Activated CD4-positive, alpha-beta memory T cell treated with anti-CD3 and anti-CD28 coated beads for 36 hours (primary cell): ENCODE results near the gene CLN6. TPM values are rescaled to one million over a fixed set of nuclear protein-coding genes. Genes with fewer than 3 reads are reported as not detected.

Experiments
- CTCF ChIA-PET: fragments of 350-600 bp; sonication (Branson Sonifier 250); formaldehyde crosslinking; loops from one replicate; lab custom pipeline; 2021; ENCODE audit warnings: antibody characterized with exemption, inconsistent platforms; lab: Charles Lee
- POLR2A ChIA-PET: fragments of 350-600 bp; sonication (Branson Sonifier 250); formaldehyde crosslinking; loops from one replicate; lab custom pipeline; 2021; ENCODE audit warnings: antibody characterized with exemption; lab: Charles Lee
- DNase-seq: peaks from one replicate; pipeline ENCODE4 v3.0.0-alpha.2; 2020
- H3K27ac Mint-ChIP-seq: one replicate; pipeline ENCODE4 v1.8.0; 2021; ENCODE audit warnings: mixed read lengths
- H3K27me3 Mint-ChIP-seq: one replicate; pipeline ENCODE4 v1.8.0; 2021; ENCODE audit warnings: mixed read lengths
- H3K36me3 Mint-ChIP-seq: one replicate; pipeline ENCODE4 v1.8.0; 2021; ENCODE audit warnings: mixed read lengths
- H3K4me1 Mint-ChIP-seq: one replicate; pipeline ENCODE4 v1.8.0; 2021; ENCODE audit warnings: low read depth, mixed read lengths
- H3K4me3 Mint-ChIP-seq: one replicate; pipeline ENCODE4 v1.8.0; 2021; ENCODE audit warnings: mild to moderate bottlenecking, mixed read lengths
- H3K9me3 Mint-ChIP-seq: one replicate; pipeline ENCODE4 v1.8.0; 2021; ENCODE audit warnings: mixed read lengths
- intact Hi-C: fragments of 100-400 bp; cut with micrococcal nuclease; formaldehyde crosslinking; loops from one replicate; pipeline ENCODE4 v1.15.1; 2023
- total RNA-seq, 2 experiments: library from RNA; stranded (reverse); gene quantifications; one replicate each; pipeline ENCODE4 v1.2.3, GENCODE V29; 2021

Gene CLN6
- total RNA-seq, 2 experiments from 2014 or later = 32.9 to 34.2 TPM

DNA sequence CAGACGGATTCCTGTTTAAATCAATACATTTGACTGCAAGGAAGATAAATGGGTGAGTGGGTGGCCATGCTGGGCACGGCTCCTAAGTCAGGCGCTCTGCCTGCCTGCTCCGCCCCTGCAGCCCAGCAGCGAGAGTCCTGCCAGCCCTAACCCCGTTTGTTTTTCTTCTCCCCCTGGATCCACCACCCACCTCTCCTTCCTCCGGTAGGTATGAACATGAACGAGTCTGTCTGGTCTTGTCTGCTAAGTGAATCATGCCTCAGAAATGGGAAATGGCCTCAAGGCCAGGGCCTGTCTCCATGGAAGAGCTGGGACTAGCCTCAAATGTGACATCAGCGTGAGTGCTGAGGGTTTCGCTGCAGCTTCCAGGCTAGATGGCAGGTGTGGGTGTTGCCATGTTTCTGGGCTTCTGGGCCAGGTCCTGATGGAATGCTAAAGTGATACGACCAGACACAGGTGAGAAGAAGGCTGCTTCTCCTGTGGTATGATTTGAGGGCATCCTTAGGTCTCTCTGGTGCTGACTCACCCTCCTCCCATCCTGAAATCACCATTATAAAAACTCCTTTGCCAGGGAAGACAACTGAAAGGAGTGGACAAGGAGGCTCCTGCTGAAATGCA, 42.4 kb upstream of the CLN6 start:
- Mint-ChIP-seq H3K4me1 (peaks cover 12% of the 10 kb centered on the region), H3K27ac (no peak overlapping the region), H3K4me3 (no peak overlapping the region), H3K36me3 (no peaks in the 10 kb centered on the region), H3K27me3 (peaks cover 1% of the 10 kb centered on the region), H3K9me3 (no peaks in the 10 kb centered on the region)
- ChIA-PET CTCF (interaction anchor here (1.4 kb wide), 1 partner anchor 35 kb away, joined by 3 read pairs; no protein-coding TSS in a partner anchor), POLR2A (no interaction called here)
- DNase-seq = no peak
- intact Hi-C loops = no loop called here

DNA sequence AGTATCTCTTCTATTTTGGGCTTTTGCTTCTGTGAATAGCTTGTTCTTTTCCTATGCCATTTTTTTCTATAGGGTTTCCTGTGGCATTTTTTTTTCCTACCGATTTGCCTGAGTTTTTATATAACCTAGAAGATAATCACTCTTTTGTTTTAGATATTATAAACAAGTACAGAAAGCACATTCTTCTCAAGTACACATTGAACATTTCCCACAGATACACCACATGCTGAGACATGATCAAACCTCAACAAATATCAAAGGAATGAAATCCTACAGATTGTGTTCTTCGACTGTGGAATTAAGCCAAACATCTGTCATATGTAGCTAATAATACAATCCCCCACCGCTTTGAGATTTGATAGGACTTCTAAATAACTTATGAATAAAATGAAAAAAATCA, 38.9 kb upstream of the CLN6 start:
- ChIA-PET POLR2A (no interaction called here), CTCF (no interaction called here)
- intact Hi-C loops = no loop called here
- peaks cover 14% of the 10 kb centered on the region for H3K27me3 Mint-ChIP-seq
- H3K9me3 Mint-ChIP-seq = no peaks in the 10 kb centered on the region
- no peaks in the 10 kb centered on the region for H3K36me3 Mint-ChIP-seq
- no peak for DNase-seq
- no peak overlapping the region for H3K27ac Mint-ChIP-seq
- no peak overlapping the region for H3K4me3 Mint-ChIP-seq
- H3K4me1 Mint-ChIP-seq = no peaks in the 10 kb centered on the region

DNA sequence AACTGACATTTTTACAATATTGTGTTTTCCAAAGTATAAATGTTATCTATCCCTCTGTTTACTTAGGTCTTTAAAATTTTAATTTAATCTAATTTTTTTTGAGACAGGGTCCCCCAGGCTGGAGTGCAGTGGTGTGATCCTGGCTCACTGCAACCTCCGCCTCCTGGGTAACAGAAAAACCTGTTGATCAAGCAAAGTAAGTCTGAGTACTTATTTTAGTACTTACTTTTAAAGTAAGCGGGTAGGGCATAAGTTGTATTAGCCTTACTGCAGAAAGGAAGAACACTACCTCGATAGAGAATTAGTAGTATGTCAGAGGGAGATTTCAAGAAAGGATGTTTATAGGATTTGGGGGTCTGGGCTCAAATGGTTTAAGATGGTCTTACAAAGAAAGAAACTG, 36.1 kb upstream of the CLN6 start:
- Mint-ChIP-seq H3K27ac (no peak overlapping the region), H3K9me3 (no peaks in the 10 kb centered on the region), H3K4me1 (no peaks in the 10 kb centered on the region), H3K4me3 (no peak overlapping the region), H3K36me3 (no peaks in the 10 kb centered on the region), H3K27me3 (peaks cover 19% of the 10 kb centered on the region)
- intact Hi-C loops = no loop called here
- POLR2A ChIA-PET = no interaction called here
- no peak for DNase-seq
- CTCF ChIA-PET = interaction anchor here (1.6 kb wide), 1 partner anchor 41 kb away, joined by 5 read pairs; no protein-coding TSS in a partner anchor

DNA sequence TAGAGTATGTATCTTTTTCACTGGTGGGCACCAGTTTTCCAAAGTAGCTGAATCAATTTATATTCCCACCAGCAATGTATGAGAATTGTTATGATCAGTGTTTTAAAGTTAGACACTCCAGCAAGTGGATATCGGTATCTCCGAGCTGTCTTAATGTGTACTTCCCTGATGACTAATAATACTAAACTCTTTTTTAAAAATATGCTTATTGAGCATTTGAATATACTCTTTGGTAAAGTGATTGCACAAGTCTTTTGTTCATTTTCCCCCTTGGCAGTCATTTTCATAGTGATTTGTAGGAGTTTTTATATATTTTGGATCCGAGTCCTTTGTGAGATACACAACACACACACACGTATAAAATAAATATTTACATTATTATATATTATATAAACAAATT, 35.6 kb upstream of the CLN6 start:
- DNase-seq = no peak
- no peak overlapping the region for H3K27ac Mint-ChIP-seq
- CTCF ChIA-PET = interaction anchor here (1.6 kb wide), 1 partner anchor 41 kb away, joined by 5 read pairs; no protein-coding TSS in a partner anchor
- peaks cover 19% of the 10 kb centered on the region for H3K27me3 Mint-ChIP-seq
- H3K36me3 Mint-ChIP-seq = no peaks in the 10 kb centered on the region
- no peaks in the 10 kb centered on the region for H3K4me1 Mint-ChIP-seq
- H3K4me3 Mint-ChIP-seq = no peak overlapping the region
- intact Hi-C loops = no loop called here
- POLR2A ChIA-PET = no interaction called here
- no peaks in the 10 kb centered on the region for H3K9me3 Mint-ChIP-seq

DNA sequence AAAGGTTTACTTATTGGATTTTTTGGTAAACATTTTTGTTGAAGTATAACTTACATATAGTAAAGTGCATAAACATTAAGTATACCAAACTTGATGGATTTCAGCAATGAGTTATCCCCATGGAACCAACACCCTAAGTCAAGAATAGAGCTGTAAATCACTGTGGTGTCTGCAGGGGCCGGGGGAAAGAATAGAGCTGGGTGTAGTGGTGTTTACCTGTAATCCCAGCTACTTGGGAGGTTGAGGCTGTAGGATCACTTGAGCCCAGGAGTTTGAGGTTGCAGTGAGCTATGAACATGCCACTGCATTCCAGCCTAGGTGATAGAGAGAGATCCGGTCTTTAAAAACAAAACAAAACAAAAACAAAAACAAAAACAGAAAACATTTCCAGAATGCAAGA, 34.8 kb upstream of the CLN6 start:
- H3K27me3 Mint-ChIP-seq = peaks cover 19% of the 10 kb centered on the region
- H3K9me3 Mint-ChIP-seq = no peaks in the 10 kb centered on the region
- DNase-seq = no peak
- no peaks in the 10 kb centered on the region for H3K4me1 Mint-ChIP-seq
- intact Hi-C loops = no loop called here
- H3K36me3 Mint-ChIP-seq = no peaks in the 10 kb centered on the region
- H3K4me3 Mint-ChIP-seq = no peak overlapping the region
- ChIA-PET CTCF (interaction anchor here (3.1 kb wide), 1 partner anchor 12 kb away, joined by 17 read pairs; no protein-coding TSS in a partner anchor), POLR2A (interaction anchor here (0.7 kb wide), 1 partner anchor 245 kb away, joined by 4 read pairs; no protein-coding TSS in a partner anchor)
- no peak overlapping the region for H3K27ac Mint-ChIP-seq

DNA sequence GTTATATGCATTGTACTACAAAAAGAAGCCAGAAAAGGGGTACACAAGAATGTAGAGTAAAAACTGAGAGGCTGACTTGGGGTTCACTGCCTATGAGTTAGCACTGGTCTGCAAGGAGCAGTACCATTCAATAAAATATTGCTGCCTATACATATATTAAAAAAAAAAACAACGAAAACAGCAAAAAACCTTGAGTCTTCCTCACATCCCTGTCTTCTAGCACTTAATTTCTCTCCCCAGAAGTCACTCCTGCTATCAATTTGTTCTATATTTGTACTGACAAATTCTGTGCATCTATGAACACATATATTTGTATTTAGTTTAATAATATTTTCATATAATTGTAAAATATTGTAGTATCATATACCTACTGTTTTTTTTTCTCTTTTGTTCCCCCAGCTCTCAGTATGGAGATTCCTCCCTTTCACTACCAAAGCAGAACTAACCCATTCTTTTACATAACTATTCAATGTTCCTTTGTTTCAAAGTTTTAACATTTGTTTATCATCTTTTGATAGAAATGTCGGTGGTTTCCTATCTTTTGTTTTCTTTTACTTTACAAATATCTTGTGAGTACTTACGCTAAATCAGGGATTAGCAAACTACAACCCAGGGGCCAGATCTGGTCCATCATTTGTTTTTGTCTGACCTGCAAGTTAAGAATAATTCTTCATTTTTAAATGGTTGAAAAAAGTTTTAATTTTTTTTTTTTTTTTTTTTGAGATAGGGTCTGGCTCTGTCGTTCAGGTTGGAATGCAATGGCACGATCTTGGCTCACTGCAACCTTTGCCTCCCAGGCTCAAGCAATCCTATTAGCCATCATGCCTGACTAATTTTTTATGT, 33.2 kb upstream of the CLN6 start:
- H3K4me1 Mint-ChIP-seq = peaks cover 4% of the 10 kb centered on the region
- intact Hi-C loops = no loop called here
- no peak overlapping the region for H3K27ac Mint-ChIP-seq
- peaks cover 18% of the 10 kb centered on the region for H3K27me3 Mint-ChIP-seq
- no peak for DNase-seq
- H3K4me3 Mint-ChIP-seq = no peak overlapping the region
- no peaks in the 10 kb centered on the region for H3K9me3 Mint-ChIP-seq
- ChIA-PET POLR2A (no interaction called here), CTCF (interaction anchor here (3.1 kb wide), 1 partner anchor 10 kb away, joined by 17 read pairs; no protein-coding TSS in a partner anchor)
- no peaks in the 10 kb centered on the region for H3K36me3 Mint-ChIP-seq

DNA sequence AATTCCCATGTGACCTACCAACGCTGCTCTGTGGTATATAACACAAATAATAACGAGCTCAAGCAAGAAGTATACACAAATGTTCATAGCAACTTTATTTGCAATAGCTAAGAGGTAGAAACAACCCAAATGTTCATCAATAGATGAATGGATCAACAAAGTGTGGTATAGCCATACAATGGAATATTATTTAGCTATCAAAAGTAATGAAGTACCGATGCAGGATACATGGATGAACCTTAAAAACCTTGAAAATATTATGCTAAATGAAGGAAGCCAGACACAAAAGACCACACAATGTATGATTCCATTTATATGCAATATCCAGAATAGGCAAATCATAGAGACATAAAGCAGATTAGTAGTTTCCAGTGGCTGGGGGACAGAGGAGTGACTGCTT, 32.5 kb upstream of the CLN6 start:
- intact Hi-C loops = no loop called here
- Mint-ChIP-seq H3K4me1 (peaks cover 6% of the 10 kb centered on the region), H3K27me3 (peaks cover 18% of the 10 kb centered on the region), H3K4me3 (no peak overlapping the region), H3K9me3 (no peaks in the 10 kb centered on the region), H3K36me3 (no peaks in the 10 kb centered on the region), H3K27ac (no peak overlapping the region)
- POLR2A ChIA-PET = no interaction called here
- DNase-seq = no peak
- CTCF ChIA-PET = interaction anchor here (3.1 kb wide), 1 partner anchor 9 kb away, joined by 17 read pairs; no protein-coding TSS in a partner anchor

DNA sequence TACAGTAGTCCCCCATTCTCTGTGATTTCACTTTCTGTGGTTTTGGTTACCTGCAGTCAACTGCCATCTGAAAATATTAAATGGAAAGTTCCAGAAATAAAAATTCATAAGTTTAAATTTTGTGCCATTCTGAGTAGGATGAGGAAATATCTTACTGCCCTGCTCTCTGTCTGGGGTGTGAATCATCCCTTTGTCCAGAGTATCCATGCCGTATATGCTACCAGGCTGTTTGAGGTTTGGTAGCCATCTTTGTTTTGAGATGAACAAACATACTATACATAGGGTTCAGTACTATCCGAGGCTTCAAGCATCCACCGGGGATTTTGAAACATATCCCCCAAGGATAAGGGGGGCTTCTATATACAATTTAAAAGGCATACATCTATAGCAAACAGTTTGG, 31.7 kb upstream of the CLN6 start:
- ChIA-PET CTCF (interaction anchor here (3.1 kb wide), 1 partner anchor 9 kb away, joined by 17 read pairs; no protein-coding TSS in a partner anchor), POLR2A (no interaction called here)
- intact Hi-C loops = no loop called here
- peaks cover 8% of the 10 kb centered on the region for H3K4me1 Mint-ChIP-seq
- H3K27ac Mint-ChIP-seq = no peak overlapping the region
- H3K27me3 Mint-ChIP-seq = peaks cover 17% of the 10 kb centered on the region
- no peak for DNase-seq
- H3K4me3 Mint-ChIP-seq = no peak overlapping the region
- H3K36me3 Mint-ChIP-seq = no peaks in the 10 kb centered on the region
- no peaks in the 10 kb centered on the region for H3K9me3 Mint-ChIP-seq

DNA sequence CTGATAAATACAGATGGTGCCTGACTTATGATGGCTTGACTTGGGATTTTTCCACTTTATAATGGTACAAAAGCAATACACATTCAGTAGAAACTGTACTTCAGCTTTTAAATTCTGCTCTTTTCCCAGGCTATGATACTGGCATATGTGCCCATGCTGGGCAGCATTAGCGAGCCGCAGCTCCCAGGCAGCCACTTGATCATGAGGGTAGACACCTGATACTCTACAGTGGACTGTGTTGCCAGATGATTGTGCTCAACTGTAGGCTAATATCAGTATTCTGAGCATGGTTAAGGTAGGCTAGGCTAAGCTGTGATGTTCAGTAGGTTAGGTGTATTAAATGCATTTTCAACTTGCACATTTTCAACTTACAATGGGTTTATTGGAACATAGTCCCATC, 30.4 kb upstream of the CLN6 start:
- intact Hi-C loops = no loop called here

DNA sequence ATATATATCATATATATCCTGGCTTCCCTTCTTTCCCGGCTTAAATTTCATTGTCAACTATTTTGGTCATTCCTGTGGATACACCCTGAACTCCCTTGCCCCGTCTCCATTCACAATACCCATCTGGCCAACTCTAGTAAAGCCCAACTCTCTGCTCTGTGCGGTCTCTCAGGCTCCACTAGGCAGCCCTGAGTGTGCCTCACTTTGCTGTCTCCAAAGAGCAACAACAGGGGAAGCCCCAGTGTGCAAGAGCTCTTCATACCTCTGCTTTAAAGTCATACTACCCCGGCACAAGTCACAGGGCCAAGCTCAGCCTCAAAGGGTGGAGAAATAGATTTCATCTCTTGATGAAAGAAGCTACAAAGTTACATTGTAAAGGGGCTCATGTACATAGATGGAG, 29.2 kb upstream of the CLN6 start:
- Mint-ChIP-seq H3K27me3 (peaks cover 7% of the 10 kb centered on the region), H3K27ac (no peak overlapping the region), H3K9me3 (no peaks in the 10 kb centered on the region), H3K4me1 (peaks cover 8% of the 10 kb centered on the region), H3K36me3 (no peaks in the 10 kb centered on the region), H3K4me3 (no peak overlapping the region)
- DNase-seq = peak; percentile 44
- intact Hi-C loops = no loop called here
- ChIA-PET CTCF (interaction anchor here (1.6 kb wide), 1 partner anchor 8 kb away, joined by 4 read pairs; no protein-coding TSS in a partner anchor), POLR2A (interaction anchor here (3.1 kb wide), 1 partner anchor 19 kb away, joined by 14 read pairs; the partner anchor contains the start of gene FEM1B)

More for the DNA sequence above, 30.4 kb upstream of the CLN6 start:
- Mint-ChIP-seq H3K27ac (no peak overlapping the region), H3K4me3 (no peak overlapping the region), H3K27me3 (peaks cover 11% of the 10 kb centered on the region), H3K9me3 (no peaks in the 10 kb centered on the region), H3K4me1 (peaks cover 8% of the 10 kb centered on the region), H3K36me3 (no peaks in the 10 kb centered on the region)
- ChIA-PET CTCF (interaction anchor here (1.0 to 1.6 kb wide), 2 partner anchors 9 to 47 kb away, joined by 3 to 4 read pairs; no protein-coding TSS in a partner anchor), POLR2A (interaction anchor here (0.5 to 3.1 kb wide), 2 partner anchors 17 to 105 kb away, joined by 4 to 14 read pairs; partner anchors contain the start of gene FEM1B)
- no peak for DNase-seq

DNA sequence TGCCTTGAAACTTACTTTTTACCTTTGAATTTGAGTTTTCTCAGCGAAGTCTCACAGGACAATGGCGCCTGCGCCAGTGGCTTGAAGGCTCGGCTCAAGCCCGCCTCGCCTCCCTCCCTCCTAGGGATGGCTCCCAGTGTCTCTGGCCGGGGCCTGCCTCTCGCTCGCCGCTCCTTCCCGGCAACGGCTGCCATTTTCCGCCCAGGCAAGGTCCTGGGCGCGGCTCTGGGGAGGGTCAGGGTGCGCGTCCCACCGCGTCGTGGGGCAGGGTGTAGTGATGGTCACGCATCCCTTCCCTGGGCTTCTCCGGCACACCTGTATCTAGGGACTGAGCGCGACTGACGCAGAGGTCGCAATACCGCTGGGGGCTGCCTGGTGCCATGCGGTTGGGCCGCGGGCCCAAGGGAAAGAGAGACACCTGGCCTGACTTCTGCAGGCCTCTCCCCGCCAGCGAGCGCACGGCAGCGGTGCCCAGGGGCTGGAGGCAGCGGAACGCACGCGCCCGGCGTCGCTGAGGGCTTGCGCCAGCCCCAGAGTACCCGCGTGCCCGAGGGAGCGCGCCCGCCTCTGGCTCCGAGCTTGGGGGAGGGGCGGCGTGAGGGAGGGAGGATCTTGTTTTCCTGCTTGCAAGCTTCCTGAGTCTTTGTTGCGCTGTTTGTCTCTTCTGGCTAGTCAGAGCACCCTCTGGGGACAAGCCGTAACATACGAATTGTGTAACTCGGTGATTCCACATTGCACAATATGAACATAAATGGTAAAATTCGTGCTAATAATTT, 27.3 kb upstream of the CLN6 start:
- intact Hi-C loops = loop anchor here (1.0 kb wide), 1 partner anchor 20 kb away; the partner anchor contains the start of gene FEM1B
- H3K4me1 Mint-ChIP-seq = peaks cover 8% of the 10 kb centered on the region
- ChIA-PET POLR2A (interaction anchor here (3.1 kb wide), 1 partner anchor 20 kb away, joined by 14 read pairs; the partner anchor contains the start of gene FEM1B), CTCF (interaction anchor here (0.7 to 1.8 kb wide), 2 partner anchors 31 to 50 kb away, joined by 3 to 7 read pairs; no protein-coding TSS in a partner anchor)
- peak overlapping the region; percentile 33 for H3K27ac Mint-ChIP-seq
- H3K36me3 Mint-ChIP-seq = no peaks in the 10 kb centered on the region
- H3K9me3 Mint-ChIP-seq = no peaks in the 10 kb centered on the region
- peak overlapping the region; percentile 65 for H3K4me3 Mint-ChIP-seq
- peak; percentile 82 for DNase-seq
- H3K27me3 Mint-ChIP-seq = peaks cover 3% of the 10 kb centered on the region
